ENCODE results near the gene MCTP2. TPM values are rescaled to one million over a fixed set of nuclear protein-coding genes. Genes with fewer than 3 reads are reported as not detected.

Gene MCTP2
- total and polyA plus RNA-seq, 2 of the 8 experiments (the other 6 are each of a cell fraction or from before 2014, with no cell fraction given), result 3.4 to 4.5 TPM

- H2BK5ac ChIP-seq (ENCODE audit: low read depth, low read length), result no peak overlapping the region
- TF ChIP-seq GTF2F1 (IDR thresholded peaks at IDR 0.05; ENCODE audit: borderline replicate concordance, low read depth, low read length) (no peak), FOSL1 (IDR thresholded peaks at IDR 0.05; ENCODE audit: insufficient read depth, low read depth, low read length) (no peak), NRF1 (IDR thresholded peaks at IDR 0.05; ENCODE audit: low read depth, low read length) (no peak), RBBP5 (IDR thresholded peaks at IDR 0.05; ENCODE audit: borderline replicate concordance, low read depth, low read length) (no peak), EGR1 (IDR thresholded peaks at IDR 0.05; ENCODE audit: borderline replicate concordance, low read depth, low read length) (no peak), SUZ12 (IDR thresholded peaks at IDR 0.05; ENCODE audit: low read length) (no peak), KDM5A (IDR thresholded peaks at IDR 0.05; ENCODE audit: low read length) (no peak), JUND (IDR thresholded peaks at IDR 0.05; ENCODE audit: low read length) (no peak), CBX5 (IDR thresholded peaks at IDR 0.05; ENCODE audit: low read depth, low read length) (no peak), JUN (IDR thresholded peaks at IDR 0.05; ENCODE audit: low read depth, low read length) (no peak), CTCF (IDR thresholded peaks at IDR 0.05; ENCODE audit: control extremely low read depth in 1 of 3, insufficient read depth in 1 of 3, low read depth in 1 of 3, low read length in 3 of 3) (no peak)
- H2BK120ac ChIP-seq (replicated peaks; ENCODE audit: low read depth, low read length), result no peak overlapping the region
- no peak overlapping the region for H3K23ac ChIP-seq (ENCODE audit: insufficient read length)
- no peak overlapping the region for H4K91ac ChIP-seq (replicated peaks; ENCODE audit: insufficient read length, low read length)
- no peak overlapping the region for H3K14ac ChIP-seq (ENCODE audit: insufficient read length)
- DNase-seq (ENCODE audit: low read depth in 1 of 2, low spot score in 2 of 2) (no peak), FAIRE-seq (no peak)
- H3K79me2 ChIP-seq (ENCODE audit: control insufficient read depth in 1 of 2, insufficient read depth in 2 of 2, low read length in 2 of 2), result no peaks in the 10 kb centered on the region
- ChIA-PET POLR2A (ENCODE audit: partially characterized antibody) (no interaction called here), CTCF (ENCODE audit: partially characterized antibody) (interaction anchor here (1.6 kb wide), 1 partner anchor 23 kb away, joined by 5 read pairs; no protein-coding TSS in a partner anchor)
- no peaks in the 10 kb centered on the region for H3K23me2 ChIP-seq (ENCODE audit: low read depth, low read length)
- no peaks in the 10 kb centered on the region for H3K79me1 ChIP-seq (ENCODE audit: low read depth, low read length)
- H2BK20ac ChIP-seq (ENCODE audit: low read length), result no peak overlapping the region
- H3K9ac ChIP-seq (replicated peaks in 1 of 4; ENCODE audit: extremely low read depth in 1 of 4, low read depth in 3 of 4, low read length in 3 of 4), result no peak overlapping the region
- peak overlapping the region; percentile 96 for H2AFZ ChIP-seq (ENCODE audit: low read length)
- H3K27ac ChIP-seq (ENCODE audit: low read depth, low read length), result no peak overlapping the region
- 84% methylated on average over 4 of the region's 4 CpGs; no CpG with 5 or more reads in 1 of the 2 experiments for WGBS, 2 experiments (ENCODE audit: extremely low coverage in 1 of 2, insufficient coverage in 1 of 2, insufficient read length in 1 of 2, insufficient replicate concordance in 2 of 2, low coverage in 1 of 2, low lambda C conversion rate in 2 of 2, missing lambda C conversion rate in 1 of 2)
- H4K20me1 ChIP-seq (replicated peaks in 1 of 2; ENCODE audit: control insufficient read depth in 1 of 2, insufficient read depth in 2 of 2, low read length in 2 of 2), result no peaks in the 10 kb centered on the region
- no peak overlapping the region for H3K56ac ChIP-seq (replicated peaks; ENCODE audit: insufficient read length, low read depth, low read length)
- no peaks in the 10 kb centered on the region for H3K27me3 ChIP-seq (replicated peaks in 1 of 4; ENCODE audit: control insufficient read depth in 3 of 4, extremely low read depth in 1 of 4, insufficient read depth in 3 of 4, low read length in 3 of 4)
- no peak overlapping the region for H4K8ac ChIP-seq (ENCODE audit: extremely low read depth, insufficient read depth, low read length)
- no peaks in the 10 kb centered on the region for H3K9me3 ChIP-seq (ENCODE audit: insufficient read depth in 2 of 2, low read depth in 1 of 2, low read length in 1 of 2)
- H3K4me2 ChIP-seq (ENCODE audit: insufficient read depth in 1 of 2, low read depth in 2 of 2, low read length in 2 of 2), result no peak overlapping the region
- H3K4me3 ChIP-seq (ENCODE audit: extremely low read depth in 1 of 4, insufficient read depth in 2 of 4, low read depth in 3 of 4, low read length in 4 of 4), result no peak overlapping the region
- H3K36me3 ChIP-seq (ENCODE audit: control insufficient read depth in 2 of 4, insufficient read depth in 4 of 4, low read length in 3 of 4), result no peaks in the 10 kb centered on the region
- no peak overlapping the region for H2BK15ac ChIP-seq (ENCODE audit: low read length)
- no peak overlapping the region for H3K18ac ChIP-seq (ENCODE audit: extremely low read depth, low read length)
- H3K4ac ChIP-seq (replicated peaks; ENCODE audit: insufficient read length, low read depth, low read length), result no peak overlapping the region
- H2BK12ac ChIP-seq (ENCODE audit: low read depth, low read length), result no peak overlapping the region
- H4K5ac ChIP-seq (ENCODE audit: insufficient read length, low read depth, low read length), result no peak overlapping the region
- no peak overlapping the region for H2AK5ac ChIP-seq (ENCODE audit: low read depth, low read length)
- peaks cover 0 to 4% (median 0%) of the 10 kb centered on the region in 4 experiments; a peak in 1 of 7 replicates for H3K4me1 ChIP-seq (replicated peaks in 1 of 4; ENCODE audit: control insufficient read depth in 3 of 4, insufficient read depth in 4 of 4, low read length in 3 of 4)
These were observed 44.5 kb upstream of the MCTP2 start for GRCh38 chr15:94186770-94187331.
